ENCODE data around the gene PRPF8. TPM values are rescaled to one million over a fixed set of nuclear protein-coding genes. Genes with fewer than 3 reads are reported as not detected.

Gene PRPF8
- total and polyA plus RNA-seq, 2 donors (not counting 1 experiment from before 2014, with no cell fraction given): 177 to 423 TPM

DNA sequence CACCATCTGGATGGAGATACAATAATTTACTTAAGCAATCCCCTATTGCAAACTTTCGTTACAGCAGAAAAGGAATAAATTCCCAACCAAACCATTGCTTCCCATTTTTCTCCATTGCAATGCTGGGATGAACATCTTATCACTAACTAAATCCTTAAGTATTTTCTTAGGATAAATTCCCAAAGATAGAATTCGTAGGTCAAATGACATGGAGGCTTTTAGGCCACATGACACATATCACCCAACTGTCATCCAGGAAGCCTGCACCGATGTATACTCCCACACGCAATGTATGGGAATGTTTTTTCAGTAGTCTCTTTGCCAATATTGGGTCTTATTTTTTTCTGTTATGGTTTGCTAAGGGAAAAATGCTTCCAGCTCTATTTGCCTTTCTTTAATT is 27.1 kb upstream of the PRPF8 start:
- DNase-seq (no peak), ATAC-seq (ENCODE audit: low read depth) (no peak)
- peaks cover 0 to 71% (median 31%) of the 10 kb centered on the region in 4 experiments for H3K27me3 ChIP-seq (replicated peaks in 1 of 4; ENCODE audit: control extremely low read depth in 1 of 4, control insufficient read depth in 3 of 4, insufficient read depth in 4 of 4, low read length in 3 of 4)
- ChIA-PET CTCF (interaction anchor here (1.0 to 1.6 kb wide), 3 partner anchors 9 to 72 kb away, joined by 3 to 5 read pairs (median 3); no protein-coding TSS in a partner anchor), POLR2A (no interaction called here)
- peaks cover 31 to 36% of the 10 kb centered on the region in 2 donors for H3K4me1 ChIP-seq (ENCODE audit: control insufficient read depth in 2 of 2, insufficient read depth in 2 of 2, low read length in 2 of 2)
- H2AFZ ChIP-seq (ENCODE audit: insufficient read depth, low read depth, low read length, poor library complexity, severe bottlenecking): no peak overlapping the region
- no CpG with 5 or more reads among the region's 4 CpGs for WGBS (ENCODE audit: insufficient coverage)
- H3K27ac ChIP-seq (ENCODE audit: low read length in 2 of 2): no peak overlapping the region
- H3K9ac ChIP-seq (ENCODE audit: low read length): no peak overlapping the region
- no peak overlapping the region for H3K4me3 ChIP-seq (ENCODE audit: control extremely low read depth in 1 of 5, extremely low read depth in 1 of 5, insufficient read depth in 1 of 5, low read depth in 2 of 5, low read length in 4 of 5)
- Mint-ChIP-seq H3K4me1 (peaks cover 23% of the 10 kb centered on the region), H3K27me3 (peaks cover 52% of the 10 kb centered on the region), H3K27ac (no peak overlapping the region), H3K9me3 (ENCODE audit: insufficient read depth) (no peaks in the 10 kb centered on the region), H3K4me3 (peak overlapping the region; percentile 60)
- no peaks in the 10 kb centered on the region for H3K79me2 ChIP-seq (ENCODE audit: control insufficient read depth, insufficient read depth, low read length)
- H3K9me3 ChIP-seq (ENCODE audit: control extremely low read depth in 1 of 3, control insufficient read depth in 2 of 3, insufficient read depth in 1 of 3, low read length in 2 of 3): peaks cover 0 to 13% (median 0%) of the 10 kb centered on the region in 3 donors
- intact Hi-C loops (cut with micrococcal nuclease): no loop called here
- no peak overlapping the region for H3K4me2 ChIP-seq (replicated peaks; ENCODE audit: low read depth, low read length, poor library complexity, severe bottlenecking)
- TF ChIP-seq CTCF (IDR thresholded peaks at IDR 0.05): no peak
- no peak for TF ChIP-seq EZH2 (IDR thresholded peaks at IDR 0.05; ENCODE audit: borderline replicate concordance, insufficient read depth, low read depth, low read length, poor library complexity, severe bottlenecking)
- H3K36me3 ChIP-seq (replicated peaks in 1 of 2; ENCODE audit: control extremely low read depth in 1 of 2, control insufficient read depth in 1 of 2, extremely low read depth in 1 of 2, insufficient read depth in 2 of 2, low read length in 1 of 2): no peaks in the 10 kb centered on the region
- peaks cover 14% of the 10 kb centered on the region for H4K20me1 ChIP-seq (ENCODE audit: control insufficient read depth, insufficient read depth, low read length, poor library complexity, severe bottlenecking)

- Histone ChIP-seq H3K4me2 (replicated peaks; ENCODE audit: low read depth, low read length, poor library complexity, severe bottlenecking) (peak overlapping the region; percentile 98), H3K4me3 (ENCODE audit: control extremely low read depth in 1 of 5, extremely low read depth in 1 of 5, insufficient read depth in 1 of 5, low read depth in 2 of 5, low read length in 4 of 5) (peak overlapping the region in 2 of 5 experiments; percentile 43 to 64), H2AFZ (ENCODE audit: insufficient read depth, low read depth, low read length, poor library complexity, severe bottlenecking) (peak overlapping the region; percentile 71), H3K27ac (ENCODE audit: low read length in 2 of 2) (no peak overlapping the region), H3K4me1 (ENCODE audit: control insufficient read depth in 2 of 2, insufficient read depth in 2 of 2, low read length in 2 of 2) (peaks cover 31 to 33% of the 10 kb centered on the region in 2 donors), H3K9ac (ENCODE audit: low read length) (peak overlapping the region; percentile 62), H4K20me1 (ENCODE audit: control insufficient read depth, insufficient read depth, low read length, poor library complexity, severe bottlenecking) (peaks cover 14% of the 10 kb centered on the region), H3K9me3 (ENCODE audit: control extremely low read depth in 1 of 3, control insufficient read depth in 2 of 3, insufficient read depth in 1 of 3, low read length in 2 of 3) (peaks cover 0 to 13% (median 0%) of the 10 kb centered on the region in 3 donors), H3K79me2 (ENCODE audit: control insufficient read depth, insufficient read depth, low read length) (no peaks in the 10 kb centered on the region), H3K36me3 (replicated peaks in 1 of 2; ENCODE audit: control extremely low read depth in 1 of 2, control insufficient read depth in 1 of 2, extremely low read depth in 1 of 2, insufficient read depth in 2 of 2, low read length in 1 of 2) (no peaks in the 10 kb centered on the region), H3K27me3 (replicated peaks in 1 of 4; ENCODE audit: control extremely low read depth in 1 of 4, control insufficient read depth in 3 of 4, insufficient read depth in 4 of 4, low read length in 3 of 4) (peaks cover 0 to 76% (median 31%) of the 10 kb centered on the region in 4 experiments)
- no peak for ATAC-seq (ENCODE audit: low read depth)
- 27% methylated on average over 9 of the region's 14 CpGs for WGBS (ENCODE audit: insufficient coverage)
- H3K27me3 Mint-ChIP-seq: peaks cover 55% of the 10 kb centered on the region
- ChIA-PET POLR2A (no interaction called here), CTCF (interaction anchor here (1.0 to 1.6 kb wide), 3 partner anchors 10 to 73 kb away, joined by 3 read pairs; no protein-coding TSS in a partner anchor)
- intact Hi-C loops (cut with micrococcal nuclease): no loop called here
- no peak for TF ChIP-seq CTCF (IDR thresholded peaks at IDR 0.05)
- no peak for TF ChIP-seq EZH2 (IDR thresholded peaks at IDR 0.05; ENCODE audit: borderline replicate concordance, insufficient read depth, low read depth, low read length, poor library complexity, severe bottlenecking)
- DNase-seq: peak; percentile 28
- no peaks in the 10 kb centered on the region for H3K9me3 Mint-ChIP-seq (ENCODE audit: insufficient read depth)
- peak overlapping the region; percentile 67 for H3K4me3 Mint-ChIP-seq
- no peak overlapping the region for H3K27ac Mint-ChIP-seq
- peaks cover 17% of the 10 kb centered on the region for H3K4me1 Mint-ChIP-seq
Measured at GRCh38 chr17:1710807-1711553, 26.3 kb upstream of the PRPF8 start.

All from B cell (primary cell).